SJSA1 (cell line): ENCODE results near the gene PIK3R2. TPM values are rescaled to one million over a fixed set of nuclear protein-coding genes. Genes with fewer than 3 reads are reported as not detected.
"Not testable (repeated sequence)": the region's sequence is repeated elsewhere in the genome, so short reads cannot be mapped to it uniquely, and the experiment has no call there.

Experiments
- DNase-seq, 2 experiments: peaks; one replicate each; pipeline ENCODE4 v3.0.0-alpha.2; 2015 to 2020; ENCODE audit warnings: low spot score in 2 of 2, low read depth in 1 of 2
- H3K27ac ChIP-seq: fragments of 250-450 bp; sonication (Bioruptor Pico); 2 replicates; pipeline ENCODE4 v1.5.1; 2020; ENCODE audit warnings: mild to moderate bottlenecking, moderate library complexity
- H3K27me3 ChIP-seq: fragments of 250-450 bp; sonication (Bioruptor Pico); replicated peaks from 2 replicates; pipeline ENCODE4 v1.5.1; 2020; ENCODE audit warnings: mild to moderate bottlenecking, moderate library complexity
- H3K36me3 ChIP-seq: fragments of 250-450 bp; sonication (Bioruptor Pico); 2 replicates; pipeline ENCODE4 v1.5.1; 2020; ENCODE audit warnings: mild to moderate bottlenecking
- H3K4me1 ChIP-seq: fragments of 250-450 bp; sonication (Bioruptor Pico); replicated peaks from 2 replicates; pipeline ENCODE4 v1.6.1; 2021; ENCODE audit warnings: mild to moderate bottlenecking
- H3K4me3 ChIP-seq: fragments of 250-450 bp; sonication (Bioruptor Pico); 2 replicates; pipeline ENCODE4 v1.5.1; 2020; ENCODE audit warnings: mild to moderate bottlenecking
- H3K9me3 ChIP-seq: fragments of 250-450 bp; sonication (Bioruptor Pico); replicated peaks from 2 replicates; pipeline ENCODE4 v1.5.1; 2020; ENCODE audit warnings: mild to moderate bottlenecking
- total RNA-seq: library from RNA; depleted of rRNA; stranded (reverse); fragments of >200 nt; shearing (Covaris generic); gene quantifications from 2 replicates; pipeline ENCODE4 v1.2.3, GENCODE V29; 2014; rRNA removed

The PIK3R2 gene
- 24.2 and 35.0 TPM in 2 replicates for total RNA-seq

GRCh38 chr19:18152817-18153555 lies at the start of gene PIK3R2:
PIK3R2 (plus strand) TSS chr19:18153163; CDS start chr19:18155880, 2,717 bp downstream.
- Histone ChIP-seq H3K4me1 (peaks cover 15% of the 10 kb centered on the region), H3K4me3 (peak within 1 kb of the TSS; percentile 87), H3K27me3 (no peaks in the 10 kb centered on the region), H3K27ac (peak within 1 kb of the TSS; percentile 72), H3K9me3 (no peaks in the 10 kb centered on the region), H3K36me3 (peaks cover 25% of the 10 kb centered on the region)
- peak; percentile 99 for DNase-seq

GRCh38 chr19:18104793-18105131 lies 48.2 kb upstream of the PIK3R2 start:
- Histone ChIP-seq H3K27ac (no peak overlapping the region), H3K4me3 (peak overlapping the region; percentile 25), H3K27me3 (no peaks in the 10 kb centered on the region), H3K9me3 (no peaks in the 10 kb centered on the region), H3K36me3 (no peaks in the 10 kb centered on the region), H3K4me1 (peaks cover 21% of the 10 kb centered on the region)
- no peak for DNase-seq

- not testable (repeated sequence) for H3K36me3 ChIP-seq, H3K27me3 ChIP-seq, DNase-seq, H3K9me3 ChIP-seq, H3K27ac ChIP-seq, H3K4me3 ChIP-seq
- peaks cover 26% of the 10 kb centered on the region for H3K4me1 ChIP-seq
Observed at GRCh38 chr19:18105259-18105658, 47.7 kb upstream of the PIK3R2 start.

- Histone ChIP-seq H3K36me3 (no peaks in the 10 kb centered on the region), H3K4me1 (peaks cover 29% of the 10 kb centered on the region), H3K27ac (no peak overlapping the region), H3K27me3 (no peaks in the 10 kb centered on the region), H3K9me3 (no peaks in the 10 kb centered on the region), H3K4me3 (no peak overlapping the region)
- no peak for DNase-seq
Observed at GRCh38 chr19:18107235-18107634, 45.7 kb upstream of the PIK3R2 start.

- no peak for DNase-seq
- no peaks in the 10 kb centered on the region for H3K36me3 ChIP-seq
- no peaks in the 10 kb centered on the region for H3K9me3 ChIP-seq
- H3K4me3 ChIP-seq: no peak overlapping the region
- H3K27ac ChIP-seq: no peak overlapping the region
- H3K4me1 ChIP-seq: peaks cover 19% of the 10 kb centered on the region
- no peaks in the 10 kb centered on the region for H3K27me3 ChIP-seq
Observed at GRCh38 chr19:18108897-18109296, 44.1 kb upstream of the PIK3R2 start.

GRCh38 chr19:18109341-18109732 lies 43.6 kb upstream of the PIK3R2 start:
- Histone ChIP-seq H3K27me3 (no peaks in the 10 kb centered on the region), H3K9me3 (no peaks in the 10 kb centered on the region), H3K4me3 (peak overlapping the region; percentile 60), H3K4me1 (peaks cover 16% of the 10 kb centered on the region), H3K27ac (no peak overlapping the region), H3K36me3 (no peaks in the 10 kb centered on the region)
- DNase-seq: no peak

- H3K27ac ChIP-seq: no peak overlapping the region
- H3K27me3 ChIP-seq: no peaks in the 10 kb centered on the region
- H3K9me3 ChIP-seq: no peaks in the 10 kb centered on the region
- no peak for DNase-seq
- peak overlapping the region; percentile 60 for H3K4me3 ChIP-seq
- H3K36me3 ChIP-seq: no peaks in the 10 kb centered on the region
- peaks cover 12% of the 10 kb centered on the region for H3K4me1 ChIP-seq
Observed at GRCh38 chr19:18109733-18110608, 43.0 kb upstream of the PIK3R2 start.

- Histone ChIP-seq H3K4me1 (peaks cover 12% of the 10 kb centered on the region), H3K27me3 (no peaks in the 10 kb centered on the region), H3K27ac (no peak overlapping the region), H3K4me3 (peak overlapping the region; percentile 60), H3K9me3 (no peaks in the 10 kb centered on the region), H3K36me3 (no peaks in the 10 kb centered on the region)
- no peak for DNase-seq
Observed at GRCh38 chr19:18110609-18111232, 42.2 kb upstream of the PIK3R2 start.

GRCh38 chr19:18112989-18113478 lies 39.9 kb upstream of the PIK3R2 start:
- peak; percentile 57 to 85 for DNase-seq
- Histone ChIP-seq H3K4me3 (no peak overlapping the region), H3K9me3 (no peaks in the 10 kb centered on the region), H3K27me3 (no peaks in the 10 kb centered on the region), H3K27ac (no peak overlapping the region), H3K36me3 (no peaks in the 10 kb centered on the region), H3K4me1 (peaks cover 16% of the 10 kb centered on the region)

- H3K4me3 ChIP-seq: no peak overlapping the region
- no peaks in the 10 kb centered on the region for H3K9me3 ChIP-seq
- H3K36me3 ChIP-seq: no peaks in the 10 kb centered on the region
- H3K4me1 ChIP-seq: peaks cover 23% of the 10 kb centered on the region
- H3K27ac ChIP-seq: no peak overlapping the region
- no peaks in the 10 kb centered on the region for H3K27me3 ChIP-seq
- no peak for DNase-seq
Observed at GRCh38 chr19:18113827-18114226, 39.1 kb upstream of the PIK3R2 start.

- H3K4me1 ChIP-seq: peaks cover 22% of the 10 kb centered on the region
- no peaks in the 10 kb centered on the region for H3K27me3 ChIP-seq
- H3K27ac ChIP-seq: no peak overlapping the region
- H3K4me3 ChIP-seq: no peak overlapping the region
- H3K9me3 ChIP-seq: no peaks in the 10 kb centered on the region
- no peaks in the 10 kb centered on the region for H3K36me3 ChIP-seq
- no peak for DNase-seq
Observed at GRCh38 chr19:18114483-18114882, 38.5 kb upstream of the PIK3R2 start.

- Histone ChIP-seq H3K27me3 (no peaks in the 10 kb centered on the region), H3K4me1 (peaks cover 11% of the 10 kb centered on the region), H3K9me3 (no peaks in the 10 kb centered on the region), H3K27ac (no peak overlapping the region), H3K4me3 (peak overlapping the region; percentile 49), H3K36me3 (no peaks in the 10 kb centered on the region)
- no peak for DNase-seq
Observed at GRCh38 chr19:18117364-18117691, 35.6 kb upstream of the PIK3R2 start.

- peaks cover 11% of the 10 kb centered on the region for H3K4me1 ChIP-seq
- H3K27me3 ChIP-seq: no peaks in the 10 kb centered on the region
- no peak overlapping the region for H3K27ac ChIP-seq
- no peaks in the 10 kb centered on the region for H3K9me3 ChIP-seq
- DNase-seq: peak; percentile 57 to 89
- H3K4me3 ChIP-seq: peak overlapping the region; percentile 49
- no peaks in the 10 kb centered on the region for H3K36me3 ChIP-seq
Observed at GRCh38 chr19:18117692-18118378, 35.1 kb upstream of the PIK3R2 start.
